GM12874 (cell line): ENCODE results near the gene TSPAN11.

ENCODE experiments used
- CTCF ChIP-seq: IDR thresholded peaks from 2 replicates; pipeline ENCODE4 v1.5.1; 2011; ENCODE audit warnings: low read depth, mild to moderate bottlenecking, control low read depth, low read length, moderate library complexity; ENCODE audit not compliant: insufficient read depth

Gene TSPAN11

DNA sequence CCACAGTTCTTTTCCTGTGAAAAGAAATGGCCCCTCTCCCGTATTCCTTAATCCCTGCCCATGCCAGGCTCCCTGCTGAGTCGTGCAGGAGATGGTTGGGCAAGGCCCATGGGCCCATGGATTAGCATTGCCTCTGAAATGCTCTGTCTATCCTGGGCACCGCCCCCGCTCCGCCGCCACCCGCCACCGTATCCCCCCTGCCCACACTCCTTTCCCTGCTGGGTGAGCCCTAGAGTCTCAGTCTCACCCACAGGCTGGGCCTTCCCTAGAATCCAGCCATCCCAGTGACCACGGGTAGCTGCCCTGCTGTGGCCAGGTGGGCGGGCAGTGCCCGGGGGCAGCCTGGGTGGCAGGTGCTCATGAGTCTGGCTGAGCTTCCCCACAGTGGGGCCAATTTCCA, 50.6 kb downstream of the TSPAN11 start:
- no peak for TF ChIP-seq CTCF

DNA sequence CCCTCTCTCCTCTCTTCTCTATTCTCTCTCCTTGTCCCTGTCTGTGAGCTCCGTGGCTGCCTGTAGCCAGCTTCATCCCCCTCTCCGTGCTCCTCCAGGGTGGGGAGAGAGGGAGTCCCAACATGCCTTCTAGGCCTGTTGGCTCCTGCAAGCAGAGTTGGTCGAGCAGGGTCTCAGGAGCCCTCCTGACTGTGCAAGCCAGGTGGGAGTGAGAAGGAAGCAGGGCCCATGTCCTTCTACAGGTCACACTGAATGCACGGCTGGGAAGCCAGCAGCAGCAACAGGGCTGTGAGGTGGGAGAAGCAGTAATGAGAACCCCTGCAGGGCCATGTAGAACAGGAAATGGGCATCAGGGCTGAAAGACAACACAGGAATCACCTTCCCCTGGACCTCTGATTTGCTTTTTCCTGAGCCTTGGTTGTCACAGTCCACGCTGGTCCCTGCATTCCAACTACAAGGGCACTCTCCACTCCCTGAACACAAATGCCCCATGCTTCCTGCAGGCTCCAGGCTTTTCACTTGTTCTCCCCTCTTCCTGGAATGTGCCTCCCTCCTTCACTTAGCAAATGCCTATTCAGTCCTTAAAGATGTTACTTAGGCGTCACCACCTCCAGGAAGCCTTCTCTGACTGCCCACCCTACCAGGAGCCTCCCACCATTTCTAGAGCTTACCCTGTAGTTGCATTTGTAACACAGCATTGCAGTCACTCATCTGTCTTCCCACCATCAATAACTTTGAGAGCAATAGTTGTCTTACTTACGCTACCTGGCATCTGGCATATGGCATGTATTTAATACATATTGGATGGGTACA, 51.2 kb downstream of the TSPAN11 start:
- TF ChIP-seq CTCF = no peak

DNA sequence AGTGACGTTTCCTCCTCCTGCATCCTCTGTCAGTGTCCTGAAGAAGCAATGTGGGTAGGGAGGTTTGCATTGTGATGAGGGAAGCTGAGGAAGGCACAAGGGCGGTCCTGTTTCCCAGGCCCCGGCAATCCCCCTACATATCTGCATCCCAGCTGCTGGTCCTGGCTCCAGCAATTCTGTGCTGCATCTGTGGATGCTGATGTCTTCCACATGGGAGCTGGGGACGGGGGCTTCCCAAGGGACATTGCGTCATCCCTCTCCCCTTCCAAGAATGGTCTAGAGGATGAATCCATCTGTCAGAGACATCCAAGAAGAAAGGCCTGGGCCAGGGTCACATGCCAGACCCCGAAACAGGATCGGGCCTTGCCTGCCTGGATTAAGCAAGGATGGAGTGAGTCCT, 52.1 kb downstream of the TSPAN11 start:
- TF ChIP-seq CTCF = no peak

DNA sequence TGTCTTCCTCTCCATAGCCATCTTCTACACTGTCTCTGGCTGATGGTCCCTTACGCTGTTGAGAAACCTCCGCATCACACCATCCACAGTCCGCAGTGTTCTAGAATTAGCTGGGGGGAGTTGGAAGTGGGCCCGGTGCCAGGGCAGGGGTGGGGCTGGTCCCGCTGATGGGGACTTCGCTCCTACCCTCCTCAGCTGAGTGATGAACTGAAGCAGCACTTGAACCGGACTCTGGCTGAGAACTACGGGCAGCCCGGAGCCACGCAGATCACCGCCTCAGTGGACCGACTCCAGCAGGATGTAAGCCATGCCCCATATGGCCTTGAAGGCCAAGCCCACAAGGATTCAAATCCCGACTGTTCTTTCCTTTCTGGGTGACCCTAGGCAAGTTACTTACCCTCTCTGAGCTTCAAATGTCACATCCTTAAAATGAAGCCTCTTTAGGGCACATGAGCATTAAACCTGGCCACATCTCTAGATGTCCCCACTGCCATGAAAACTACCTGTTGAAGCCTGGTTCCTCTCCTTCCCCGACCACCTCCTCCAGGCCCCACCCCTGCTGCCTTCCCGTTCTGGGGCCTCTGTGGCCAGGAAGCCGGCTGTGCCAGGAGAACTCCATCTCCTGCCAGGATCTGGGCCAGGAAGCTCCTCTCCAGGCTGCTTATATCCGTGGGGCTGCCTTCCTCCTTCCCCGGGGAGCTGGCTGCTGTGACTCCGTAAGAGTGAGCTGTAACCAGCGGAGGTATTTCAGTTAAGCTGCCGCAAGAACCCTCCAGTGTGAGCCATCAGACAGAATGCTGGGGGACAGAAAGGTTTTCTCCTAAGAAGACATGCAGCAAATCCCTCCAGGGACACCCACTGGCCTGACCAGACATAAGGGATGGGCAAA, 53.1 kb downstream of the TSPAN11 start:
- TF ChIP-seq CTCF = no peak

- no peak for TF ChIP-seq CTCF
Observed at GRCh38 chr12:30980955-30981662, 54.6 kb downstream of the TSPAN11 start.

DNA sequence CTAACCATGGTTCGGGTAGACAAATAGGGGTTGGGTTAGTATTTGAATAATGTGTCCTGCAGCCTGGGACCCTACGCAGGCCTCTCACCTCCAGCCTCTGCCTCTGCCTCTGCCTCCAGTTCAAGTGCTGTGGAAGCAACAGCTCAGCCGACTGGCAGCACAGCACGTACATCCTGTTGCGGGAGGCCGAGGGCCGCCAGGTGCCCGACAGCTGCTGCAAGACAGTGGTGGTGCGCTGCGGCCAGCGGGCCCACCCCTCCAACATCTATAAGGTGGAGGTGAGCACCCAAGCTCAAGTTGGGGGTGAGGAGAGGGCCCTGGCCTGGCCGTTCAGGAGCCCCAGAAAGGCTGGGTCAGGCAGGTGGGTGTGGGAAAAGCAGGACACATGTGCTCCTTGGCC, 55.9 kb downstream of the TSPAN11 start:
- no peak for TF ChIP-seq CTCF
